Vagina (tissue), 2 donors: Measurements from ENCODE around the gene SUGCT.

Source experiments
- POLR2A ChIP-seq, 2 donors: fragments of 450-650 bp; IDR thresholded peaks; one replicate each; pipeline ENCODE4 v1.6.1; 2017; ENCODE audit warnings: antibody characterized with exemption in 2 of 2, mild to moderate bottlenecking in 2 of 2, moderate library complexity in 2 of 2
- POLR2AphosphoS5 ChIP-seq, 2 donors: sonication (generic); formaldehyde crosslinking; IDR thresholded peaks; one replicate each; pipeline ENCODE4 v1.9.0; 2017; ENCODE audit warnings: antibody characterized with exemption in 2 of 2, mild to moderate bottlenecking in 2 of 2, low read depth in 1 of 2; ENCODE audit not compliant: insufficient read depth in 1 of 2
- TF ChIP-seq, protein P1 (sequence below), 3 experiments: fragments of 450-650 bp in 2 of 3; fragments of 200-600 bp in 1 of 3; sonication (generic) in 1 of 3; IDR thresholded peaks; one replicate each; pipeline ENCODE4 v1.5.1; 2017 to 2019; ENCODE audit warnings: antibody characterized with exemption in 3 of 3, mild to moderate bottlenecking in 2 of 3, moderate library complexity in 2 of 3

- TF ChIP-seq, protein P1, sequence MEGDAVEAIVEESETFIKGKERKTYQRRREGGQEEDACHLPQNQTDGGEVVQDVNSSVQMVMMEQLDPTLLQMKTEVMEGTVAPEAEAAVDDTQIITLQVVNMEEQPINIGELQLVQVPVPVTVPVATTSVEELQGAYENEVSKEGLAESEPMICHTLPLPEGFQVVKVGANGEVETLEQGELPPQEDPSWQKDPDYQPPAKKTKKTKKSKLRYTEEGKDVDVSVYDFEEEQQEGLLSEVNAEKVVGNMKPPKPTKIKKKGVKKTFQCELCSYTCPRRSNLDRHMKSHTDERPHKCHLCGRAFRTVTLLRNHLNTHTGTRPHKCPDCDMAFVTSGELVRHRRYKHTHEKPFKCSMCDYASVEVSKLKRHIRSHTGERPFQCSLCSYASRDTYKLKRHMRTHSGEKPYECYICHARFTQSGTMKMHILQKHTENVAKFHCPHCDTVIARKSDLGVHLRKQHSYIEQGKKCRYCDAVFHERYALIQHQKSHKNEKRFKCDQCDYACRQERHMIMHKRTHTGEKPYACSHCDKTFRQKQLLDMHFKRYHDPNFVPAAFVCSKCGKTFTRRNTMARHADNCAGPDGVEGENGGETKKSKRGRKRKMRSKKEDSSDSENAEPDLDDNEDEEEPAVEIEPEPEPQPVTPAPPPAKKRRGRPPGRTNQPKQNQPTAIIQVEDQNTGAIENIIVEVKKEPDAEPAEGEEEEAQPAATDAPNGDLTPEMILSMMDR (IDR thresholded peaks at IDR 0.05): no peak
- TF ChIP-seq POLR2A (IDR thresholded peaks at IDR 0.05) (no peak), POLR2AphosphoS5 (IDR thresholded peaks at IDR 0.05; ENCODE audit: insufficient read depth in 1 of 2, low read depth in 1 of 2) (no peak)
Measured at GRCh38 chr7:40716052-40716451, 581.2 kb downstream of the SUGCT start.
